ENCODE results near the gene WFDC2.
"Not testable (repeated sequence)": the region's sequence is repeated elsewhere in the genome, so short reads cannot be mapped to it uniquely, and the experiment has no call there.

The WFDC2 gene

GRCh38 chr20:45452772-45453691 lies 16.5 kb upstream of the WFDC2 start:
- no peak for DNase-seq

DNA sequence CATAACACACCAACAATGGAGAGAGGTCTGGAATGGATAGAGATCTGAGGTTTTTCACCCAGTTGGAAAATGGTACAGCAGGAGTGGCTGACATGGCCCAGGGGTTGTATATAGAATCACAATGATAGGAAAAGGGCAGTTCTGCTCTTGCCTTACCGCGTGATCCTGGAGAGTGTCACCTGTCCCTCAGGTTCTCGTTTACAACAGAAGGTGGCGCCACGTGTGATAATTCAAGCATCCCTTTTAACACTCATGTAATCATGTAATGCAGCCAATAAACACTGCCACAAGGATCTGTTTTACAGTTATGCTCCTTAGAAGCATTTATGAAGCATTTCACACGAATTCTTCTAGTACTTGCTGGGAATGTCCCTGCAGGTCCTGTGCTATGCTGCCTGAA lies 12.9 kb upstream of the WFDC2 start:
- DNase-seq, result no peak

DNA sequence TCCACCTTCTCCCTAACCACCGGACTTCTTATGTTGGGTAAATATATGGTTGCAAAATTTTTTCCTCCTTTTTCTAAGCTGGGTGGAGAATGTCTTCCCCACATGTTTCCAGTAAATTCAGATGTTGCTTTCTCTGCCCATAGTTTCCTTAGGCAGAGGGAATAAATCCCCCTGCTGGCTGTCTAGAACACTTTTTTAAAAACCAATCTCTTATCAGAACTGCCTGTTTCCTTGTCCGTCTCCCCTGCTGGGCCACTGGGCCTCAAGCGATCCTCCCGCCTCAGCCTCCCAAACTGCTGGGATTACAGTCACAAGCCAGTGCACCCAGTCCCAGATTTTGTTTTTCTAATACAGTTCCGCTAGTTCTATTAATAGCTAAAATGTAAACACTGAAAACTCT lies 9.9 kb upstream of the WFDC2 start:
- no peak for DNase-seq

DNA sequence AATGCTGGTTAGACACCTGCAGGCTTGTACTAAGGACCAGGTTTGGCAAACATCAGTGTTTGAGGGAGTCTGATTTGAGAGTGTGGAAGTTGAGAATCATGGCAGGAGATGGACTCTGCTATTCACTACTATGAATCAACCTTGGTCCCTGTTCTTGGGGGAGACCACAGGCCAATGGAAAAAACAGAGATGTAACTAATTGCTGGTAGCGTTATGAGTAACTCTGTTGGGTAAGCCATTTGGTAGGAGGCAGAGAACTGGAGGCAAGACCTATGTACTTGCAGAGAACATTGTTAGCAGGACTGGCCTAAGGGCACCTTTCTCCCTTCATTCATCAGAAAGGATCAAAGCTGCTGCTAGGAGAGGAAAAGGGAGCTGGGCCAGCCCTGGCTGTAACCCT lies 8.3 kb upstream of the WFDC2 start:
- no peak for DNase-seq

DNA sequence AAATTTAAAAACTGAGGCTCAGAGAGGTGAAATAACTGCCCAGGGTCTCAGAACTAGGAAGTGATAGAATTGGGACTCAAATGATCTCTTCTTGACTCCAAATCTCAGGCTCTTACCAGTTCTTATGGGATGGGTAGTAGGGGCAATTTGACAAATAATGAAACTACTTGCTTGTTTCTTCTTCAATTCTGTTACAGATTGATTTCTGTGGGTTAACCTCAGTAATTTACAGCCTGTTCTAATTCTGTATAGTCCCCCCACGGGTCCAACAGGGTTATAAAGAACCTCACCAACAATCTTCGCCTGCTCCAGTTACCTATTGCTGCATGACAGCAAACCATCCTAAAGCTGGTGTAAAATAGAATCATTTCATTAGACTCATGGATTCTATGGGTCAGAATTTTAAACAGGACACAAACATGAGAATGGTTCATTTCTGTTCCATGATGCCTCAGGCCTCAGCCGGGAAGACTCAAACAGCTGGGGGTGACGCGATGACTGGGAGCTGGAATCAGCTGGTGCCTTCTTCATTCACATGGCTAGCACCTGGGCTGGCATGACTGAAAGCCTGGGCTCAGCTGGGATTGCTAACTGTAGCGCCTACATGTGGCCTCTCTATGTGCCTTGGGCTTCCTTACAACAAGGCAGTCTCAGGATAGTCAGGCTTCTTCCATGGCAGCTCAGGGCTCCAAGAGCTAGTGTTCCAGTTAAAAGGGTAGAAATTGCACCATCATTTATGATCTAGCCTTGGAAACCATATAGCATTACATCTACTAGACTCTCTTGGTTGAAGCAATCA lies 6.6 kb upstream of the WFDC2 start:
- DNase-seq, result no peak

- DNase-seq, result no peak
These were observed 5.8 kb upstream of the WFDC2 start for GRCh38 chr20:45463709-45464108.

- no peak for DNase-seq
These were observed 3.9 kb upstream of the WFDC2 start for GRCh38 chr20:45465491-45466266.

DNA sequence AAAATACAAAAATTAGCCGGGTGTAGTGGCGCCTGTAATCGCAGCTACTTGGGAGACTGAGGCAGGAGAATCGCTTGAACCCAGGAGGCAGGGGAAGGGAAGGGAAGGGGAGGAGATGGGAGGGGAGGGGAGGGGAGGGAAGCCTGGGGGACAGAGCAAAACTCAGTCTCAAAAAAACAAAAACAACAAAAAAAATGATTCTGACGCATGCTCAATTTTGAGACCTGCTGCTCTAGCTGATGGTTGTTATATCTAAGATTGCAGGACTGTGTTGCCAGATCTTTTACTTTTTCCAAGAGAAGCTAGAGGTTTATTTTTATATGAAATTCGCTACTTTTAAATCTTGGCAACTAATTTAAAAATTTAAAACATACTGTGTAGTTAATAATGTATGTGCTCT lies 2.4 kb upstream of the WFDC2 start:
- no peak for DNase-seq

DNA sequence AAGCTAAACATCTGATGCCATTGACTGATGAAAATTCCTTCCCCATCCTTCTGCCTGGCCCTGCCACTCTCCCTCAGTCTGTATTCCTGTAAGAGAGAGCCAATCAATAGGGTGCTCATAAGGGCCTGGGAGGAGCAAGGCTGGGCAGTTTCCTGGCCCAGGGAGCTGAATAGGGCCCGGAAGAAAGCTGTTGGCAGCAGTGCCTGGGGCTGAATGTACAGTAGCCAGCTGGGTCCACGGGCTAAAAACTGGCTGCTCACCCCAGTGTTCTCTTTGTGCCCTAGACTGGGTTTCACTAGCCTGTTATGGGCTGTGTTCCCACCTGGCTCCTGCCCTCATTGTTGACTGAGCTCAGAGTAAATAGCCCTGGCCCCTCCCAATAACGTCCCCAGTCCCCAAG lies 1.7 kb upstream of the WFDC2 start:
- DNase-seq, result no peak

DNA sequence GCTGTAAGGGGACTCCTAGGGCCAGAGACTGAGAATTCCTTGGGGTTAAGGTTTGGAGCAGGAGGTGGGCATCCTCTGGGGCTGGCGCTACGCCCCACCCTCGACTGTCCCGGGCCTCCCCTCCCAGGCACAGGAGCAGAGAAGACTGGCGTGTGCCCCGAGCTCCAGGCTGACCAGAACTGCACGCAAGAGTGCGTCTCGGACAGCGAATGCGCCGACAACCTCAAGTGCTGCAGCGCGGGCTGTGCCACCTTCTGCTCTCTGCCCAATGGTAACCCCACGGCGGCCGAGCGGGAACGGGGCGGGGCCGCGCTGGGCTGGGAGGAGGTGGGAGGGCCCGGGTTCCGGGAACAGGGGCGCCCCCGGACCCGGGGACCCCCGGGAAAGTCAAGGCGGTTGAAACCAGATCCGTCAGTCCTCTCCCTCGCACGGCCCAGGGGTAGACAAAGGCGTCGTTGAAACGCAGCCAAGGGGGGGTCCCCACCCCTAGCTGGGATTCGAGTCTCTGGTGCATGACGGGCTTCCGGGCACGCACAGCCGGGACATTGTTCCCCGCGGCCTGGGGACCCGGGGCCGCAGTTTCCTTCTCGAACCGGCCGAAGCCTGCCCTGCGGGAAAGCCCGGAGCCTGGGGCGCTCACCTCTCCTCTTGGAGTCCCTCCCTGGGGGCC lies 844 bp downstream of the WFDC2 start:
- DNase-seq, result no peak

DNA sequence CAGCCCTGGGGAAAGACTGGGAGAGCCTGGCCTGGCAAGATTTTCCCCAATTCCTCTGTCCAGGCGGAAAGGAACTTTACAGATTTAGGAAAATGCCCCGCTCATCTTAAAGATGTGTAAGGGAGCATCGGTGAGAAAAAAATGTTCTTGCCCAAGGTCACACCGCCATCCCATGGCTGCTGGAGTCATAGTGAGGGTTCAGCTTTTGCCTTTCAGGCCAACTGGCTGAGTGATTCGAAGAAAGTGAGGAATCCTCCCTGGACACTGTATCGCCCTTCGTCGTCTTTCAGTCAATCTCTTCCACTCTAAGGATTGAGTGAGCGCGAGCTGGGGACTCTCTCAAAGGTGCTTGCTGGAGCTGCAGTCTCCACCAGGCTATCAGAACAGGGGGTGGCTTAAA lies 1.4 kb downstream of the WFDC2 start:
- DNase-seq, result no peak

- not testable (repeated sequence) for DNase-seq
These were observed 2.7 kb downstream of the WFDC2 start for GRCh38 chr20:45472286-45472685.

DNA sequence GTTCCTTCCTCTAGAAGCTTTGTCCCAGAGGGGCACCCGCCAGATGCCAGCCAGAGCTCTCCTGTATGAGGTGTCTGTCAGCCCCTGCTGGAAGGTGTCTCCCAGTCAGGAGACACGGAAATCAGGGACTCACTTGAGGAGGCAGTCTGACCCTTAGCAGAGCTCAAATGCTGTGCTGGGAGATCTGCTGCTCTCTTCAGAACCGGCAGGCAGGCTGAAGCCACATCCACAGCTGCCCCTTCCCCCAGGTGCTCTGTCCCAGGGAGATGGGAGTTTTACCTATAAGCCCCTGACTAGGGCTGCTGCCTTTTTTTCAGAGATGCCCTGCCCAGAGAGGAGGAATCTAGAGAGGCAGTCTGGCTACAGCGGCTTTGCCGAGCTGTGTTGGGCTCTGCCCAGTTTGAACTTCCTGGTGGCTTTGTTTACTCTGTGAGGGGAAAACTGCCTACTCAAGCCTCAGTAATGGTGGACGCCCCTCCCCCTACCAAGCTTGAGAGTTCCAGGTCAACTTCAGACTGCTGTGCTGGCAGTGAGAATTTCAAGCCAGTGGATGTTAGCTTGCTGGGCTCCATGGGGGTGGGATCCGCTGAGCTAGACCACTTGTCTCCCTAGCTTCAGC lies 8.1 kb downstream of the WFDC2 start:
- DNase-seq, result not testable (repeated sequence)

DNA sequence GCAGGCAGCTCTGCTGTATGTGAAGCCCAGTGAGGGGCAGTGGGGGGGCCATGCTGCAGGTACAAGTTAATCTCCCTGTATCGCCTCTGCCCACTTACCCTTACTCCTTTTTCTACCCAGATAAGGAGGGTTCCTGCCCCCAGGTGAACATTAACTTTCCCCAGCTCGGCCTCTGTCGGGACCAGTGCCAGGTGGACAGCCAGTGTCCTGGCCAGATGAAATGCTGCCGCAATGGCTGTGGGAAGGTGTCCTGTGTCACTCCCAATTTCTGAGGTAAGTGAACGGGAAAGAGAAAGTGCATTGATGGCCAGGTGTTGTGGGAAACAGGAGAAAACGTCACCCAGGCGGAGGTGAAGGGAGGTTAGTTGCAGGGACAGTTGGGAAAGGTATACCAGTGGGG lies 10.3 kb downstream of the WFDC2 start:
- DNase-seq, result no peak

DNA sequence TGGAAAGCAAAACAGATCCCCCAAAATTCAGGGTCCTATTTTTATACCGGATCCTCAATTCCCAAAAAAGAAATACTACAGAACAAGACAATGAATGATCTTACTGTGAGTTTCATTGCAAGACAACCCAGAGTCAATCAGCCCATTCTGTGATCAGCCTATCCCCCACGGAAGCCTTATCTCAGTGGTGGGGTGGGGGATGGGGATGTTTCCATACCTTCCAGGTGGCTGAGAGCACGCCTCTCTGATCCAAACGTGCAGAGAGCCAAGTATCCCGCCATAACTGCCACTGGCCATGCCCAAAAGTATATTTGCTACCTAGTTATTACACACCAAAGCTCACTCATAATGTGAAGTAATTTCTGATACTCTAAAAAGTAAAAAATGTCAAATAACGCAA lies 15.1 kb downstream of the WFDC2 start:
- DNase-seq, result no peak

- DNase-seq, result no peak
These were observed 15.8 kb downstream of the WFDC2 start for GRCh38 chr20:45485388-45485787.

GRCh38 chr20:45487231-45487635 lies 17.7 kb downstream of the WFDC2 start:
- no peak for DNase-seq

DNA sequence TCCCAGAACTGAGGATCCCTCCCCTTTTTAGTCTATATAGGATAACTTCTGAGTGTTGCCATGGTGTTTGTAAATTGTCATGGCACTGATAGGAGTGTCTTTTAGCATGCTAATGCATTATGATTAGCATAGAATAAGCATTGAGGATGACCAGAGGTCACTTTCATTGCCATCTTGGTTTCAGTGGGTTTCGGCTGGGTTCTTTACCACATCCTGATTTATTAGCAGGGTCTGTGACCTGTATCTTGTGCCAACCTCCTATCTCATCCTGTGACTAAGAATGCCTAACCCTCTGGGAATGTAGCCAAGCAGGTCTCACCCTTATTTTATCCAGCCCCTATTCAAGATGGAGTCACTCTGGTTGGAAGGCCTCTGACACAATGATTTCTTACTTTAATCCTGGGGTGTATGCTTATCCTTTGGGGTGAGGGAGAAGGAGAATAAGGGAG lies 19.6 kb downstream of the WFDC2 start:
- no peak for DNase-seq

DNA sequence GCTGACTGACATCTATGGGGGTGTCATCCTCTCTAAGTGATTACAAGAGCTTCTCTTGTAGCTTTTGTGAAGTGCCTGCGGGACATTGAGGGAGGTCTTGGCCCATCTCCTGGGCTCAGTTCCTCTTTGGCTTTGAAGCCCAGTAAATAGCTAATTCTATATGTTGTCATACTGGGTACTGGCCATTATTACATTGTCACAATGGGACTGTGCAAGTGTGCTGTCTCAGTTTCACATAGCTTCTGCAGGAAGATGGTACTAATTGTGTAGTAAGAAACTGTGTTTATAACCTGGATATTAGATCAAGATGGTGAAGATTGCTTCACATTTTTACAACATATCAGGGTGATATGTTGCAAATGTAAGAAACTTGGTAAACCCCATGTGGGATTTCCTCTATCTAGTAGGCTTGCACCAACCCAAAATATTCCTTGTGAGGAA lies 26.0 kb downstream of the WFDC2 start:
- no peak for DNase-seq

DNA sequence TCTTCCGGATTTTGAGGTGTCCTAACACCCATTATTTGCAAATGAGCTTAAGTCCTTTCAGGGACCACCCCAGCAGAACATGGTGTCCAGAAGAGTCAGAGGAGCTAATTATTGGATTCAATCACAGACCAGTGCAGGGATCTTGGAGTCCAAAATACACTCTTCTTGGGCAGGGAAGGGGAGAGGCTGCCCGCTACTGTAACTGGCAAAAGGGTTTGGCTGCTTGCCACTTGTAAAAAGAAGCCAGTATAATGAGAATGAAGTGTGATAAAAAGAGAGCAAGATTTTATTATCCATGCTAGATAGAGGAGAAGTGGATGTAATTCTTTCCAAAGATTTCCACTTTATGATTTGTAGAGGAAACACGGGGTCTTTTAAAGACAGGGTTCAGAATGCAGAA lies 26.6 kb downstream of the WFDC2 start:
- no peak for DNase-seq

- DNase-seq, result no peak
These were observed 28.5 kb downstream of the WFDC2 start for GRCh38 chr20:45497971-45498494.

- no peak for DNase-seq
These were observed 30.5 kb downstream of the WFDC2 start for GRCh38 chr20:45500022-45500421.
